ENCODE measurements around the gene RAB6A.
"Not testable (repeated sequence)": the region's sequence is repeated elsewhere in the genome, so short reads cannot be mapped to it uniquely, and the experiment has no call there.

DNA sequence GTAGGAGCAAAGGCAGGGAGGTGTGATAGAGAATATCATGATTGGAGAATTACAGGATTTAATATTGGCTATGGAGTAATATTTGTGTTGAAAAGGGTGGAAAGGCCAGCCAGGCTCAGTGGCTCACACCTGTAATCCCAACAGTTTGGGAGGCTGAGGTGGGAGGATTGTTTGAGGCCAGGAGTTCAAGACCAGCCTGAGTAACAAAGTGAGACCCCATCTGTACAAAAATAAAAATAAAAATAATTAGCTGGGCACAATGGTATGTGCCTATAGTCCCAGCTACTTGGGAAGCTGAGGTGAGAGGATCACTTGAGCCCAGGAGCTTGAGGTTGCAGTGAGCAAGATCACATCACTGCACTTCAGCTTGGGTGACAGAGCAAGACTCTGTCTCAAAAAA, 24.6 kb upstream of the RAB6A start:
- TF ChIP-seq POLR2AphosphoS5 (IDR thresholded peaks at IDR 0.05; ENCODE audit: low read depth, low read length); RNF2 (IDR thresholded peaks at IDR 0.05; ENCODE audit: borderline replicate concordance, low read depth, low read length, missing control alignments, poor library complexity, severe bottlenecking); CBX5 (IDR thresholded peaks at IDR 0.05; ENCODE audit: low read depth, low read length); SAP30 (IDR thresholded peaks at IDR 0.05; ENCODE audit: insufficient read depth, insufficient replicate concordance, low read length); POLR2A (IDR thresholded peaks at IDR 0.05; ENCODE audit: control extremely low read depth in 1 of 2, low read depth in 2 of 2, low read length in 2 of 2): not testable (repeated sequence)
- TF ChIP-seq, protein P1, sequence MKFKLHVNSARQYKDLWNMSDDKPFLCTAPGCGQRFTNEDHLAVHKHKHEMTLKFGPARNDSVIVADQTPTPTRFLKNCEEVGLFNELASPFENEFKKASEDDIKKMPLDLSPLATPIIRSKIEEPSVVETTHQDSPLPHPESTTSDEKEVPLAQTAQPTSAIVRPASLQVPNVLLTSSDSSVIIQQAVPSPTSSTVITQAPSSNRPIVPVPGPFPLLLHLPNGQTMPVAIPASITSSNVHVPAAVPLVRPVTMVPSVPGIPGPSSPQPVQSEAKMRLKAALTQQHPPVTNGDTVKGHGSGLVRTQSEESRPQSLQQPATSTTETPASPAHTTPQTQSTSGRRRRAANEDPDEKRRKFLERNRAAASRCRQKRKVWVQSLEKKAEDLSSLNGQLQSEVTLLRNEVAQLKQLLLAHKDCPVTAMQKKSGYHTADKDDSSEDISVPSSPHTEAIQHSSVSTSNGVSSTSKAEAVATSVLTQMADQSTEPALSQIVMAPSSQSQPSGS (IDR thresholded peaks at IDR 0.05; ENCODE audit: low read length), result not testable (repeated sequence)
- TF ChIP-seq, protein P2, sequence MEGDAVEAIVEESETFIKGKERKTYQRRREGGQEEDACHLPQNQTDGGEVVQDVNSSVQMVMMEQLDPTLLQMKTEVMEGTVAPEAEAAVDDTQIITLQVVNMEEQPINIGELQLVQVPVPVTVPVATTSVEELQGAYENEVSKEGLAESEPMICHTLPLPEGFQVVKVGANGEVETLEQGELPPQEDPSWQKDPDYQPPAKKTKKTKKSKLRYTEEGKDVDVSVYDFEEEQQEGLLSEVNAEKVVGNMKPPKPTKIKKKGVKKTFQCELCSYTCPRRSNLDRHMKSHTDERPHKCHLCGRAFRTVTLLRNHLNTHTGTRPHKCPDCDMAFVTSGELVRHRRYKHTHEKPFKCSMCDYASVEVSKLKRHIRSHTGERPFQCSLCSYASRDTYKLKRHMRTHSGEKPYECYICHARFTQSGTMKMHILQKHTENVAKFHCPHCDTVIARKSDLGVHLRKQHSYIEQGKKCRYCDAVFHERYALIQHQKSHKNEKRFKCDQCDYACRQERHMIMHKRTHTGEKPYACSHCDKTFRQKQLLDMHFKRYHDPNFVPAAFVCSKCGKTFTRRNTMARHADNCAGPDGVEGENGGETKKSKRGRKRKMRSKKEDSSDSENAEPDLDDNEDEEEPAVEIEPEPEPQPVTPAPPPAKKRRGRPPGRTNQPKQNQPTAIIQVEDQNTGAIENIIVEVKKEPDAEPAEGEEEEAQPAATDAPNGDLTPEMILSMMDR (IDR thresholded peaks at IDR 0.05; ENCODE audit: control extremely low read depth in 1 of 3, insufficient read depth in 1 of 3, low read depth in 1 of 3, low read length in 3 of 3), result not testable (repeated sequence)

Data from H1 (cell line).